Ascending aorta (tissue), 2 donors: ENCODE results near the gene ECSCR. TPM values are rescaled to one million over a fixed set of nuclear protein-coding genes. Genes with fewer than 3 reads are reported as not detected.
"Not testable (repeated sequence)": the region's sequence is repeated elsewhere in the genome, so short reads cannot be mapped to it uniquely, and the experiment has no call there.

Experiments
- DNase-seq, 2 donors: peaks; one replicate each; pipeline ENCODE4 v3.0.0-alpha.2; 2019; ENCODE audit warnings: low spot score in 2 of 2
- H3K27ac ChIP-seq, 2 donors: fragments of 200-600 bp; sonication (generic); one replicate each; pipeline ENCODE4 v1.5.1; 2016 to 2017; ENCODE audit warnings: mild to moderate bottlenecking in 1 of 2
- H3K27me3 ChIP-seq: fragments of 200-600 bp; sonication (generic); one replicate; pipeline ENCODE4 v1.5.1; 2017
- H3K36me3 ChIP-seq, 2 donors: fragments of 200-600 bp; sonication (generic); one replicate each; pipeline ENCODE4 v1.5.1; 2016
- H3K4me1 ChIP-seq, 2 donors: fragments of 200-600 bp; sonication (generic); one replicate each; pipeline ENCODE4 v1.5.1; 2016 to 2017; ENCODE audit warnings: mild to moderate bottlenecking in 1 of 2
- H3K4me3 ChIP-seq, 2 donors: fragments of 200-600 bp; sonication (generic); one replicate each; pipeline ENCODE4 v1.5.1; 2016 to 2017; ENCODE audit warnings: mild to moderate bottlenecking in 1 of 2
- H3K9me3 ChIP-seq, 2 donors: fragments of 200-600 bp; sonication (generic); one replicate each; pipeline ENCODE4 v1.5.1; 2016
- CTCF ChIP-seq, 3 experiments: fragments of 200-600 bp in 2 of 3; fragments of 450-650 bp in 1 of 3; sonication (generic) in 2 of 3; IDR thresholded peaks; one replicate each; pipeline ENCODE4 v1.5.1; 2016 to 2019; ENCODE audit warnings: antibody characterized with exemption in 3 of 3, mild to moderate bottlenecking in 1 of 3, moderate library complexity in 1 of 3
- intact Hi-C: fragments of 100-400 bp; cut with DNase I; formaldehyde crosslinking; loops from one replicate; pipeline ENCODE4 v1.15.1; 2023
- total RNA-seq: library from RNA; depleted of rRNA; stranded (reverse); fragments of >200 nt; gene quantifications from one replicate; pipeline ENCODE4 v1.1.0, GENCODE V29; 2016

ECSCR gene
- total RNA-seq, 1 donor from 2014 or later = 51.6 TPM

- no peaks in the 10 kb centered on the region for H3K9me3 ChIP-seq
- peak within 1 kb of the TSS; percentile 64 to 74 for H3K4me3 ChIP-seq
- peaks cover 17 to 30% of the 10 kb centered on the region in 2 donors for H3K36me3 ChIP-seq
- peak within 1 kb of the TSS; percentile 96 to 98 for H3K27ac ChIP-seq
- H3K27me3 ChIP-seq = no peaks in the 10 kb centered on the region
- DNase-seq = peak; percentile 53 to 93
- H3K4me1 ChIP-seq = peaks cover 4 to 27% of the 10 kb centered on the region in 2 donors
- intact Hi-C loops = loop anchor here (1.0 to 5.0 kb wide), 4 partner anchors 31 to 190 kb away; partner anchors contain the start of genes DNAJC18 and MATR3
- TF ChIP-seq CTCF (IDR thresholded peaks at IDR 0.05) = no peak
Measured at GRCh38 chr5:139482050-139482889, 19.7 kb upstream of the ECSCR start, which contains the start of gene STING1. Gene STING1 (minus strand): TSS chr5:139482758. CDS start chr5:139481704, 1,054 bp downstream.

DNA sequence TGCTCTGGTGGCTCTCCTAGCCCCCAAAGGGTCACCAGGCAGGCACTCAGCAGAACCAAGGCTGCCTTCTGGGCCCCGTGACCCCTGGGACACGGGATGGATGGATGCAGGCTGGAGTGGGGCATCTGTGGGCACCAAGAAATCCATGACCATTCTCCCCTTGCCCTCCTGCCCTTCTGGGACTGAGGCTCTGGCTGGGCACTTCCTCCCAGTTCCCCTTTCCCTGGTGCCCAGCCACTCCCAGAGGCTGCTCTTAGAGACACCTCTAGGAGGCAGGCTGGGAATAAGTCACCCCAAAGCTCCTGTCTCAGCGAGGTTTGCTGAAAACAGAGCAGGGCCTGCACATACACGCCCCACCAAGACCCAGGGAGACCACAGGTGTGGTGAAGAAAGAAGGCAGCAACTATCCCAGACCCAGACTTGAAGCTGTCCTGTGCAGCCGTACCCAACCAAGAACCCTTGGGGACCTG, 19.1 kb upstream of the ECSCR start:
- intact Hi-C loops = loop anchor here (1.0 to 5.0 kb wide), 5 partner anchors 32 to 189 kb away; partner anchors contain the start of genes DNAJC18 and MATR3
- peaks cover 4 to 27% of the 10 kb centered on the region in 2 donors for H3K4me1 ChIP-seq

DNA sequence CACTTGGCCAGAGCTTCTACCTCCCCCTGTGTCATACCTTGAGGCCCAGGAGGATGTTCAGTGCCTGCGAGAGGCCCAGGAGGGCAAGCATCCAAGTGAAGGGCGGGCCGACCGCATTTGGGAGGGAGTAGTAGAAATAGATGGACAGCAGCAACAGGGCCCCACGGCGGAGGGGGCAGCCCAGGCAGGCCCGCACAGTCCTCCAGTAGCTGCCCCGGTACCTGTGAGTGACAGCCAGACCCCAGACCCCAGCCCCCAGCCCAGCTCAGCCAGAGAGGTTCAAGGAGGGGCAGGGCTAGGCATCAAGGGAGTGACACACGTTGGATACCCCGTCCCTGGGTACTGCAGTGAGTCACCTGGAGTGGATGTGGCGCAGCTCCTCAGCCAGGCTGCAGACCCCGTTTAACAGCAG, 18.6 kb upstream of the ECSCR start:
- TF ChIP-seq CTCF (IDR thresholded peaks at IDR 0.05) = no peak
- DNase-seq = peak in 1 of 2 donors; percentile 85

More for the DNA sequence above, 19.1 kb upstream of the ECSCR start:
- Histone ChIP-seq H3K4me3 (peak overlapping the region; percentile 64 to 74), H3K9me3 (no peaks in the 10 kb centered on the region), H3K36me3 (peaks cover 24 to 37% of the 10 kb centered on the region in 2 donors), H3K27ac (peak overlapping the region; percentile 96 to 98), H3K27me3 (no peaks in the 10 kb centered on the region)
- TF ChIP-seq CTCF (IDR thresholded peaks at IDR 0.05) = peak in 1 of 3 experiments; percentile 47
- peak in 1 of 2 donors; percentile 70 for DNase-seq

DNA sequence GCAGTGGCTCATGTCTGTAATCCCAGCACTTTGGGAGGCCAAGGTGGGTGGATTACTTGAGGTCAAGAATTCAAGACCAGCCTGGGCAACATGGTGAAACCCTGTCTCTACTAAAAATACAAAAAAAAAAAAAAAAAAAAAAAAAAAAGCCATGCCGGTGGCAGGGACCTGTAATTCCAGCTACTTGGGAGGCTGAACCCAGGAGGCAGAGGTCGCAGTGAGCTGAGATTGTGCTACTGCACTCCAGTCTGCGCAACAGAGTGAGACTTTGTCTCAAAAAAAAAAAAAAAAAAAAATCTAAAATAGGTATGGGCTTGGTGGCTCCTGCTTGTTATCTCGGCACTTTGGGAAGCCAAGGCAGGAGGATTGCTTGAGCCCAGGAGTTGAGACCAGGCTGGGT, 17.2 kb upstream of the ECSCR start:
- not testable (repeated sequence) for DNase-seq, H3K9me3 ChIP-seq, H3K27me3 ChIP-seq, H3K4me3 ChIP-seq
- intact Hi-C loops = loop anchor here (2.0 to 5.0 kb wide), 2 partner anchors 57 to 187 kb away; partner anchors contain the start of gene MATR3
- H3K36me3 ChIP-seq = peaks cover 33 to 56% of the 10 kb centered on the region in 2 donors
- peak overlapping the region; percentile 5 to 96 for H3K27ac ChIP-seq
- peaks cover 2 to 25% of the 10 kb centered on the region in 2 donors for H3K4me1 ChIP-seq

More for the DNA sequence above, 18.6 kb upstream of the ECSCR start:
- H3K27ac ChIP-seq = peak overlapping the region; percentile 96 to 98
- H3K4me1 ChIP-seq = peaks cover 4 to 27% of the 10 kb centered on the region in 2 donors
- H3K4me3 ChIP-seq = peak overlapping the region; percentile 64 to 74
- H3K9me3 ChIP-seq = no peaks in the 10 kb centered on the region
- intact Hi-C loops = loop anchor here (2.0 to 5.0 kb wide), 2 partner anchors 58 to 189 kb away; partner anchors contain the start of gene MATR3
- H3K36me3 ChIP-seq = peaks cover 27 to 42% of the 10 kb centered on the region in 2 donors
- H3K27me3 ChIP-seq = no peaks in the 10 kb centered on the region

- H3K9me3 ChIP-seq, intact Hi-C loops, H3K4me3 ChIP-seq, DNase-seq, H3K27me3 ChIP-seq: not testable (repeated sequence)
- peak overlapping the region; percentile 5 to 70 for H3K27ac ChIP-seq
- H3K36me3 ChIP-seq = peaks cover 33 to 56% of the 10 kb centered on the region in 2 donors
- peaks cover 0 to 25% of the 10 kb centered on the region in 2 donors for H3K4me1 ChIP-seq
Measured at GRCh38 chr5:139478657-139479423, 16.3 kb upstream of the ECSCR start.
